Activated CD4-positive, alpha-beta T cell treated with anti-CD3 and anti-CD28 coated beads for 1 hour (primary cell): ENCODE data around the gene SORL1-AS1.

Experiments used
- DNase-seq: peaks from one replicate; pipeline ENCODE4 v3.0.0-alpha.2; 2020

SORL1-AS1 gene

DNA sequence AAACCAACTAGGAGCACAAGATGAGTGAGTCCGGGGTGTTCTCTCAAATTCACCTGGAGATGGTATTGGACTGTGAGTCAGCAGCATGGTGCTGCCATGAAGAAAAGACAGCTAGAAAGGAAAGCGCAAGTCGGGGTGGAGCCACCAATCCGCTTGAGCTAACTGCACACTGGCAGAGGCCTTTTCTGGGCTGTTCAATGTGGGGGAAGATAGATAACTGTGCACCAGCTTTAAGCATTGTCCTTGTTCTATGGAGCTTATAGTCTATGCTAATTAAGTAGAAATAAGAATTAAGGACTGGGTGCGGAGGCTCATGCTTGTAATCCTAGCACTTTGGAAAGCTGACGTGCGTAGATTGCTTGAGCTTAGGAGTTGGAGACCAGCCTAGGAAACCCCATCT, 21.9 kb upstream of the SORL1-AS1 start:
- no peak for DNase-seq

DNA sequence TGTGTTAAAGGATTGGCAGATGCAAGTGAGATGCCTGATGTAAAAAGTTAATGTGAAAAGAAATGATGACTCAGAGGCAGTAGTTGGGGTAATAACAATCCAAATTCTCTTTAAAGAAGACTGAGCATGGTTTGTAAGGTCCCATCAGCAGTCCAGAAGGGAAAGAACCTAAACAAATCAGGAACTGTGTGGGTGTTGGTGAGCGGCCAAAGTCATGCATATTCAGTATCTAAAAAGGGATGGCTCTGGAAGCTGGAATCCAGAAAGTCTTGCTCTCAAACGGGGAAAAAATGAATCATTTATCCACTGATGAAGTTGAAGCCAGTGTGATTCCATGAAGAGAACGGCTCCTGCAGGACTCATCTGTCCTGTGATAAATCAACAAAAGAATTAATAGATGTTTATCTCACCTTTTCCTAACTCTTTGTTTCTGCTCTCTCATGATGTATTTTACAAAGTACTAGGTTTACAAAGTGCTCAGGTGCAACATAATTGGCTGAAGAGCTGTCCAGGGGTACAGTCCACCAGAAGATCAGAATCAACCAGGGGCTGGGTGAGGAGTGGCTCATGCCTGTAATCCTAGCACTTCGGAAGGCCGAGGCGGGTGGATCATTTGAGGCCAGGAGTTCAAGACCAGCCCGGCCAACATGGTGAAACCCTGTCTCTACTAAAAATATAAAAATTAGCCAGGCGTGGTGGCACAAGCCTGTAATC, 20.5 kb upstream of the SORL1-AS1 start:
- no peak for DNase-seq

DNA sequence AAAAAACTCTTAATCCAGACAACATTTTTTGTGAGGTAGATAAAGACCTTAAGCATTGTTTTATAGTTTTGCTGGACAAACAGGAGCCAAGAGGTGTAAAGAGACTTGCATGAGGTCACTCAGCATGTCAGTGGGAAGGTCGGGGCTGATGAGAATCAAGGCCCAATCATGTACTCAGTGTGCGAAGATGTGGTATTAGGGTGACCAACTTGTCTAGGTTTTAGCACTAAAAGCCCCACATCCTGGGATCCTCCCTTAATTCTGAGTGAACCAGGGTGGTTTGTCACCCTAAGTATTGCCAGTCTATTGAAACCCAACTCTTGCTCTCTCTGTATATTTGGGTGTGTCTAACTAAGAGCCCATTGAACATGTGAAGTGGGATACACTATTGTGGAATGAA, 19.5 kb upstream of the SORL1-AS1 start:
- DNase-seq, result no peak

DNA sequence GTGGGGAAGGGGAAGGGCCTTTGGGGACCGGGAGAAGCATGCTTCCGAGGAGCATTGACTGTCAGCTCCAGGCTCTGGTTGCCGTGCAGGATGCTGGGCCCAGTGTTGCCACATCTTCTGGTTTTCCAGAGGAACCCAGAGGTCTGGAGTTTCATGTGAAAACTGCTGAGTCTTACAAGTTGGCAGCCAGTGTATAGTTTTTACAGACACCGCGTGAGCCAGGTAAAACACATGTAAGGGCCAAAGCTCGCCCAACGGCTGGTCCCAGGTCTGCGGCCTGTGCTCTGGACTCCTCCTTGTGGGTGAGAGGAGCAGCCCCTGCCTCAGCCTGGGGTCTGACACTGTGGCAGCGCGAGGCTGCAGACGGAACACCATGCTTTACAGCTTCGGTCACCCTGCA, 18.4 kb upstream of the SORL1-AS1 start:
- no peak for DNase-seq

DNA sequence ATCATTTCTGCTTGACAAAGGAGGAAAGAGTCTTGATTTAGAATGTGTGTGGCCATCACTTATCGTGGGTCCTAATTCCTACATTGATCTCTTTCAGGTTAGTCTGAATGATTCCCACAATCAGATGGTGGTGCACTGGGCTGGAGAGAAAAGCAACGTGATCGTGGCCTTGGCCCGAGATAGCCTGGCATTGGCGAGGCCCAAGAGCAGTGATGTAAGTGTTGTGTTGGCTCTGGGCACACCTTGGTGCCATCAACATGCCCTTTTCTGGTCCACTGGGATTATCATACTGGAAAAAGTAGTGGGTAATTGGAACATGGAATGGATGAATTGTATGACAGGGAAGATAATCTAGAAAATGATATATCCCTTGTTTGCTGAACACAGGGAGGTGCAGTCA, 17.1 kb upstream of the SORL1-AS1 start:
- no peak for DNase-seq

DNA sequence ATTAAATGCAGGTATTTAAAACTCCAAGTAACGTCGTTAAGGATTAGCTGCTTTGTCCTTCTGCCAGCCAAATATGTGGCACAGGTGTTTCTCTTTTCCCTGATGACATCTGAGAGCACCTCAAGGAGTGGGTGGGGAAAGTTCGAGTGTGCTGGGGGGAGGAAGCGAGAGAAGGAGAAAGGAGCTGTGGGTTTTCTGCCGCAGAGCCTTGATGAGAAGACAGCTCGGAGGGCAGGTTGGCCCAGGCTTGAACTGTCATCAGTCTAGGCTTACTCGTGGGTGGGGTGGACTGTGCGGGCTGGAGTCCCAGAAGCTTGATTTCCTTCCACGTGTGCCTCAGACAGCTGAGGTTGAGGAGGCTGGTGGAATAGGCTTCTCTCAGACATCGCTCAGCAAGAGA, 15.2 kb upstream of the SORL1-AS1 start:
- peak; percentile 67 for DNase-seq

DNA sequence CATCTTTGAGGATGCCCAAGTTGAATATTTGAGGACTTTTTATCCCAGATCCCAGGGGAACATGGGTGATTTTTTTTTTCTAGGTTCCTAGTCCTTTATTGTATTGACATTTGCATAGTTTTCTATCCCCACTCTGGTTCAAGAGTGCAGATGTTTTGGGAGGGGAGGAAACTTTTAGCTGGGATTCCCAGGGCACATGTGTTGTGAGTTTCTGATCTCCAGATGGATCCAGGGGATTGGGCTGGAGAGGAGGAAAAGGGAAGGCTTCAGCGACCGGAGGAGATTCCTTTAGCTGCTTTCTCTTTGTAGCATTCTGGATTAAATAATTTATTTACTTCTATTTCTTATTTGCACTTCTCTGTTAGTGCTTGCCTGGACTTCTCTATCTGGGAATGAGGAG, 14.7 kb upstream of the SORL1-AS1 start:
- DNase-seq, result no peak

DNA sequence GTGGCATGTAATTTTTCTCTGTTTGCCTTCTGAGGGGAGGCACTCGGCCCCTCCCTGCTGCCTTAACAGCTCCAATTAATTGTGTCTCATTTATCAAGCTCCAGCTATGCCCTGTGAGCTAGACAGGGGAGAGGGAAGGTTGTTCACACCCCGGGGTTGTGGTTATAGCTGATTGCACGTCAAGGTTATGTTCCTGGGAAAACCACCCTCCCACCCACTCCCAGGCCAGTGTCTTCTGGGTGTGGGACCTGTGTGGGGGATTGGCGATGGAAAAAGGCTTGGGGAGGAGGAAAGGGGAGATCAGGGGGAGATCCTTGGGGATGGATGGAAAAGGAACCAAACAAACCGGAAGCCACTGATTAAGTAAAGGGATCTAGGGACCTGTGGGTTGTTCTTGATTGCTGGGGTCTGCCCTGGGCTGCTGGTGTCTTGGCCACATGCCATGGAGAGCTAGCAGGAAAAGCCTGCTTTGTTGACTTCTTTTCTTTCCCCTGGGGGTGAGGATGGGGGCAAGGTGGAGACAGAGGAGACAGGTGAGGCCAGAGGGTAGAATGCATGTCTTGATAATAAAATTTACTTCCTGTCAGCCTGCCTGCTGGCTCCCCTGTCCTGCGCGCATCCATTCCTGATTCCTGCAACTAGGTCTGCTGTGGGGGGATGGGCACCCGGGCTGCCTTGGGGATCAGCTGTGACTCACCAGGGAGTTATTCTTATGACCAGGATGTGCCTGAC, 13.5 kb upstream of the SORL1-AS1 start:
- no peak for DNase-seq

DNA sequence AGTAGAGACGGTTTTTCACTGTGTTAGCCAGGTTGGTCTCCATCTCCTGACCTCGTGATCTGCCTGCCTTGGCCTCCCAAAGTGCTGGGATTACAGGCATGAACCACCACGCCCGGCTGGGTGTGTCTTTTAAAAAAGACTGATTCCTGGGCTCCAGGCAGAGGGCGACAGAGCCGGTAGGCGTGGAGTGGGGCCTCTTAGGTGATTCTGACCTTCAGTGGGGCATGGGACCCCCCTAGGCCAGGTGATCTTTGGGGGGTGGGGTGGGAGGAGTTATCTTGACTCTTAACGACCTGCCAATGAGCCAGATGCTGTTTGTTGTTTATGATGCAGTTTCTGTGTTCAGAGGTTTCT, 12.9 kb upstream of the SORL1-AS1 start:
- no peak for DNase-seq

DNA sequence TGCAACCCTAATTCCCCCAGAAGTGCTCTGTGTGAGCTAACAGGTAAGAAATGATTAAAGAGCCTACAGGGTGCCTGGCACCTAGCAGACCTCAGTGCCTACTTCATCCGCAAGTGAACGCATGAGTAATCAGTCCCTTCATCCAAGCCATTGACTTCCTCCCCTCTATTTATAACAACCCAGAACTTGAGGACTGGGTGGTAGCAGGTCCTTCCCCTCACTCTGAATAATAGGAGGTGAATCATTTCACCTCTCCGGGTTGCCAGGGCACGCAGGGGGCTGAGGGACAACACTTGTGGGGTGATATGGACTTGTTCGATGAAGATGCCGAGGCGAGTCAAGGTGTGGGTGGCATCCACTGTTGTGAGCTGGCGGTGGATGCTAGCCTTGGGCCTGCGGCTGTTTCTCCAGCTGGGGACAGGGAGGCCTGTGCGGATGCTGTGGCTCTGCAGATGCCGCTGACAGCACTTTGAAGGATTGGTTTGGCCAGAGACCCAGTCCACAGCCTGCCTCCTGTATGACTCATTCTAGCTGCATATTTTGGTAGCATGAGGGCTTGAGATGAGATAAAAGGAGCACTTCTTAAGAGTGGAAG, 11.7 kb upstream of the SORL1-AS1 start:
- peak; percentile 69 for DNase-seq

DNA sequence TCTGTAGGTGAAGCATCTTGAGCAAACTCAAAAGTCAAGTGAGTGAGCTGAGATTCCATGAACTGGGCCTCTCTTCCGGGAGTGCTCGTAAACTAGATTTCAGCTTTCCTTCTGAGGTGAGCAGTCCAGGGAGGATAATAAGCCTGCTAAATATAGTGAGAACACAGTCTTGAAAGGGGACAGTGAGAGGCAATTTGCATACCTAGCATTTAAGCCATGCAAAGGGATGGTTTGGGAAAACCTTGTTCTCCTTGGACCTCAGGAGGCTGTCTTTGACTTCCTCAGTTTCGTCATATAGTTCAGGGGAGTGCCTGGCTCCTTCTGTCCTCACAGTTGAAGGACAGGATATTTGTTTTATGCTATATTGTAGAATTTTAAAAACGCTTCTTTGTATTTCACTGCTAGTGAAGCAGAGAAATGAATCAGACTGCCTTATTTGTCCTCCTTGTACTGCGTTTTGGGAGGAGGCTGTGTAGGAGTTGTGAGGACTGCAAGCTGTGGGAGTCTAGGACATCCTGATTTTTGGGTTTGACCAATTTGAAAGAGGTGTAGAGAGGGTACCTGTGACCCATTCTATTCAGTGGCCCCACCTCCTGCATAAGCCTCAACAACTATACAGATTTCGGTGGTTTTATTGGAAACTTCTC, 11.0 kb upstream of the SORL1-AS1 start:
- DNase-seq, result no peak

DNA sequence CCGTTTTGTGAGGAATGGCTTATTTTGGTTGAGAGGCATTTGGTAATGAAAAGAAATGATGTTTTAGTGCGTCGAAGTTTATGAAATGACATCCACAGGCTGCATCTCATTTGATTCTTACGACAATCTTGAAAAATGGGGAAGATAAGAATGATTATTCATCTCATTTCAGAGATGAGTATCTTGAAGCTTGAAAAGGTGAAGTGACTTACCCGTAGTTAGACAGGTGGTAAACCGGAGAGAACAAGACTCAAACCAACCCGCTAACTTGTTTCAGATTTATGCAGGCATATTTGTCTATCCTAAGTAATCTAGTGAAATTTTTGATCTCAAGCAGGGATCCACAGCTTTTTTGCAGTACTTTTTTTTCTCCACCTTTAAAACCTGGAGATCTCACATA, 9.1 kb upstream of the SORL1-AS1 start:
- no peak for DNase-seq

DNA sequence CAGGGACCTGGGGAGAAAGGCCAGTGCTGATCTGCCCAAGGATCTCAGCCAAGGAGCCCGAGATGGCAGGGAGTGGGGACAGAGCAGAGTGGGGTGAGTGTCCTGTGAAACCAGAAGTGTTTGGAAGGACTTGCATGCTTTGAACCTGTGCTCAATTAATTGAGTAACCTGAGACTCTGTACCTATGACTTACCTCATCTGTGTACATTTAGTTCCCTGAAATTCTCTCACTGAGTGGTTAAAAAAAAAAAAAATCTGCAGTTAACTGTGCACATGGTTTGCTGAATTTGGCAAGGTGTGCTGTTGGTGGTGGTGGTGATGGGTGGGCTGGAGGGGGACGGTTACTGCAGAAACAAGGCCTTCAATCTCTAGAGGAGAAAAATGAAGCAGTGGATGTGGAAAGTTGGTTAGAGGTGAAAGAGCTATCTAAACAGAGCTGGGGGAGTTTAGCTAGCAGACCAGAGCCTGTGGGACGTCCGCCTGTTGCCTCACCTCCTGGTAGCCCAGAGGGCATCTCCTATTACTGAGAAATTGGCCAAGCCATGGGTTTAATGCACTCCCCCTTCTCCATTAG, 8.3 kb upstream of the SORL1-AS1 start:
- DNase-seq, result no peak

DNA sequence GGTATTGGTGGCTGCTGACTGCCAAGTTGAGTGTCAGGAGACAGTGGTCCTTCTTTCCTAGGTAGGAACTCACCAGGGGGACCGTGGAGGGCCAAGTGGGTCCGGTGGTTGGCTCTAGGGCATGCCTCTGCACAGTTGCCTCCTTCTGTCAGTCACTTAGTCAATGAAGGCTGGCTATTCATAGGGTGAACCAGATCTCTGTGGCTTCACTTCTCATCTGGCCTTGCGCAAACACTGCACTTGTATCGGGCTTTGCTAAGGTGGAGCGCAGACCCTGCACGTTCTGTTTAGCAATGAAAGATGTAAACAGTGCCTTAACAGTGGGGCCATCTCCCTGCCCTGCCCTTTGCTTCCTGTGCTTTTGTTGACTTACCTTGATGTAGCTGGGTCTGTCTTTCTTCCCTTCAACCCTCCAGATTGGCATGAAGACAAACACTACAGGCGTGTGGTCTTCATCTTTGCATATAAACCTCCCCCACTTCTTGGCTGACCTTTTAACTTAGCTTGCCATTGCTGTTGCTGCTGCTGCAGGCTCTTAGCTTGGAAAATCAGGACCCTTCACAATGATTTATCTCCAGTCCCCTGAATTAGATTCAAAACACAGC, 6.7 kb upstream of the SORL1-AS1 start:
- DNase-seq, result no peak

DNA sequence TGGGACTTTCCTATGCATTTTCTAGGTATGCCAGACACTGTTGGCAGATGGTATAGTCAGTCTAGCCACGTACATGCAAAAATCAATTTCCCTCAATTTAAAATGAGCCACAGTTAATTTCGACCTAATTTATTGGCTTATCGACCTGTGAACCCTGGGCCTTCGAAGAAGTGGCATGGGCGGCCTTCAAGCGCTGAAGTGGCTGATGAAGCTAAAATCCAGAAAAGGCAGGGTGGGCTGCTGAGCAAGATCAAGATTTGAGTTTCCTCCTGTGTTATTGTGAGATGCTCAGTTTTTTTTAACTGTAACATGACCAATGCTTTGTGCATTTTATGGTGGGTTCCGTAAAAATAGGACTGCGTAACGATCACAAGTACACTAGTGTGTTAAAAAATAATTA, 5.8 kb upstream of the SORL1-AS1 start:
- DNase-seq, result no peak

DNA sequence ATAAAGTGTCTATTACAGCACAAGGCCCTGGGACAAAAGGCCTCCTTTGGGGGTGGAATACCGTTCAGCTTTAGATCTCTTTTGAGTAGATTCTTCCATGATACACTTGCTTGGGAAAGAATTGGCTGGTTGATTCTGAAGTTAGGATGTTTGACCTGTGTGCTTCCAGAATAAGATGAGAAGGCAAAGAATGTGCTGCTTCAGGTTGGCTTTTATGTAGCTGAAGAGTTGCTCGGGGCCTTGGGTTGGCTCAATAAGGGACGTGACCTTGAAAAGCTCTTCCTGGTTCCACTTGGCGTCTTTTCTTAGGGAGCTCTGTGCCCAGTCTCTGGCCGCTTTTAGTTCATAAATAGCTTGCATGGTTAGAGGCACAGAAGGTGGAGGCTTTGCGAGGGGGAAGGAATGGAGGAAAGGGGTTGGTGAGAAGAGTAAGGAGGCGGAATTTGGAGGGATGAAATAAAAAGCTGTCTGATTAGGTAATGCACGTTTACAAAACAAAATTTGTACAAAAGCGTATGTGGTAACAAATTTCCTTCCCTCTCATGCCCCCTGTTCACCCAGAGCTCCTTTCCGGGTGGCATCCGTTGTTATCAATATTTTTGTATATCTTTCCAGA, 4.2 kb upstream of the SORL1-AS1 start:
- DNase-seq, result no peak

DNA sequence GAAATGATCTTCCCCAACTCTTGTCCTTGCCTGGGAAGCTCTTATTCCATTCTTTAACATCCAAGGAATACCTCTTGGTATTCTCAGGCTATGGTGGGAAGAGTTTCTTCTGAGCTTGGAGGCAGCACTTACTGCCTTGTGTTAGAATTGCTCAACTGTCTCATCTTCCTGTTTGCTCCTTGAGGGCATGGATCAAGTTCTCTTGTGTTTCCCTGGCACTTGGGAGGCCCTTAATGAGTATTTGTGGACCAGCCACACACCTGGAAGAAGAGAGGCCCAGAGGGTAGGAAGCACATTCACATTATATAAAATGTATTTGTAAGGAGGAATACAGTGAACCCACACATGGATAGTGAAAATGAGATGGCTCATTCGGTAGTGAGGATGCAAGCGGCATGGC, 3.4 kb upstream of the SORL1-AS1 start:
- DNase-seq, result no peak

DNA sequence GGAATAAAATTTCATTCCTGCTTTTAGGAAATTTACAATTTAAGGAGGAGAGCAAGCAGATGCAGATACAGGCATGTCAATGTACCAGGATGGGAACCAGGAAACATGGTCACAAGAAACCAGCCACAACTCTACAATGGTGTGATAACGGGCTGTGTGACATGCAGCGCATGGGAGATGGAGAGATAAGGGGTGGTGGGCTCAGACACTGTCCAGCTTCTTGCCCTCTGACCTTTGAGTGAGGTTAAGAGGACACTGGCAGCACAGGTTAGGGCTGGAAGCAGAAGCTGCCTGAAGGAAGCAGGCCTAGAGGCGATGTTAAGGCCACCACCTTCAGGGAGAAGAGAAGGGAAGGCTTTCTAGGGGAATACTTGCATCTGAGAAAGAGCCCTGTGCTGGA, 2.3 kb upstream of the SORL1-AS1 start:
- no peak for DNase-seq

DNA sequence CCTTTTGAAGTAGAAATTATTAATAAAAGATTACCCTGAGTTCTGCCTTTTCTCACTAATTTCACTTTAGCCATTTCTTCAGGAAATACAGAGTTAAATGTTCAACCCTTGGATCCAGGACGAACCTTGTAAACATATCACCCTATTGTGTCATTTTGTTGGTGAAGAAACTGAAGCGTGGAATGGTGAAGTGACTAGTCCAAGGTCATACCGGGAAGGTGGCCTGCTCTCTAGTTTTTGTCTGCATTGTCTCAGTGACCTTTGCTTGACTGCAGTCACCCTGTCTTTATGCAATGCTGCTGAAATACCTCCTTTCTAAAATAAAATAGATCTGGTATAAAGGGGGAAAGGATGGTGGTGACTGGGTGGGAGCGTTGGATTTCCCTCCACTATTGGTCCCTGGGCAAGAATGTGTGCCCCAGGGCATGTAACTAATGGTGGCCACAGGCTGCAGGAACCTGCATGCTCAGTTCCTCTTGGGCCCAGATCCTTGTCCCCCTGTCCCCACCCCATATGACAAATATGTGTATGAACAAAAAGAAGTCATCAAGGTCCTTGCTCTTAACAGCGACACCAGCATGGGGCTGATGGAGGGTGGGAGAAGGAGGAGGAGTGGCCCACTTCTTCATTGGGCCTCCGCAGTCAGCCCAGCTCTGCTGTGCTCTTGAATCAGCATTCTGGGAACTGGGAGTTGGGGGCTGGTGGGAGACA, 977 bp upstream of the SORL1-AS1 start:
- DNase-seq, result no peak

DNA sequence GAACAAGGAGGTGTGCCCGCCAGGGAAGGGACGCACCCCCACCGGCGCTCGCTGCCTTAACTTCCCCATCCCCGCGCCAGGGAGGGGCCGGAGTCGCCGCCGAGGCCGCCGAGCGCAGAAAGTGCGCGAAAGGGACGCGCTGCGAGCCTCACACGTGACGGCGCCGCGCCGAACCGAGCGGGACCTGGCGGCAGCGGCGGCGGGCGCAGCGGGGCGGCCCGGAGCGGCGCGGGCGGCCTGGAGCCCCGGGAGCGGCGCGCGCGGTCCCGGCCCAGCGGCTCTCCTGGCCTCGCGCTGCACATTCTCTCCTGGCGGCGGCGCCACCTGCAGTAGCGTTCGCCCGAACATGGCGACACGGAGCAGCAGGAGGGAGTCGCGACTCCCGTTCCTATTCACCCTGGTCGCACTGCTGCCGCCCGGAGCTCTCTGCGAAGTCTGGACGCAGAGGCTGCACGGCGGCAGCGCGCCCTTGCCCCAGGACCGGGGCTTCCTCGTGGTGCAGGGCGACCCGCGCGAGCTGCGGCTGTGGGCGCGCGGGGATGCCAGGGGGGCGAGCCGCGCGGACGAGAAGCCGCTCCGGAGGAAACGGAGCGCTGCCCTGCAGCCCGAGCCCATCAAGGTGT, 670 bp downstream of the SORL1-AS1 start, which contains the start of gene SORL1:
SORL1 (plus strand) TSS at position 329 of the 623 bp plus-strand sequence; CDS start at position 347, 18 bp downstream.
- peak; percentile 65 for DNase-seq
